CD14-positive monocyte (primary cell): Measurements from ENCODE around the gene CTNNA3. TPM values are rescaled to one million over a fixed set of nuclear protein-coding genes. Genes with fewer than 3 reads are reported as not detected.

ENCODE experiments used
- DNase-seq, 3 donors: peaks; one replicate each; pipeline ENCODE4 v3.0.0-alpha.2; 2011 to 2022
- H2AFZ ChIP-seq: 2 replicates; pipeline ENCODE4 v1.6.0; 2012; ENCODE audit warnings: mild to moderate bottlenecking, low read depth, low read length, inconsistent platforms; ENCODE audit not compliant: insufficient read depth, poor library complexity, severe bottlenecking
- H3K27ac ChIP-seq, 2 donors: 1 replicate in 1 of 2; 2 replicates in 1 of 2; pipeline ENCODE4 v1.5.1; 2012 to 2013; ENCODE audit warnings: low read length in 2 of 2, control low read depth in 1 of 2, inconsistent platforms in 1 of 2, low read depth in 1 of 2, mild to moderate bottlenecking in 1 of 2
- H3K27me3 ChIP-seq, 2 donors: one replicate each; pipeline versions ENCODE4 v1.6.0 to v1.6.1; 2011 to 2013; ENCODE audit warnings: low read length in 2 of 2; ENCODE audit not compliant: control insufficient read depth in 2 of 2, insufficient read depth in 2 of 2
- H3K36me3 ChIP-seq, 2 donors: replicated peaks in 1 of 2; 1 replicate in 1 of 2; 2 replicates in 1 of 2; pipeline versions ENCODE4 v1.5.1 to v1.6.1; 2012 to 2013; ENCODE audit warnings: low read length in 2 of 2, control low read depth in 1 of 2, inconsistent platforms in 1 of 2, mild to moderate bottlenecking in 1 of 2; ENCODE audit not compliant: insufficient read depth in 2 of 2, control insufficient read depth in 1 of 2
- H3K4me1 ChIP-seq, 2 donors: 1 replicate in 1 of 2; 2 replicates in 1 of 2; pipeline versions ENCODE4 v1.5.1 to v1.6.1; 2012 to 2013; ENCODE audit warnings: low read length in 2 of 2, control low read depth in 1 of 2, inconsistent platforms in 1 of 2, mild to moderate bottlenecking in 1 of 2, moderate library complexity in 1 of 2; ENCODE audit not compliant: insufficient read depth in 2 of 2, control insufficient read depth in 1 of 2
- H3K4me2 ChIP-seq: replicated peaks from 2 replicates; pipeline ENCODE3; 2012; ENCODE audit warnings: low read length, moderate library complexity, mild to moderate bottlenecking; ENCODE audit not compliant: poor library complexity, severe bottlenecking; ENCODE audit errors: extremely low read depth
- H3K4me3 ChIP-seq, 3 experiments: fragments of 200-600 bp in 1 of 3; sonication (generic) in 1 of 3; replicated peaks in 1 of 3; 1 replicate in 2 of 3; 2 replicates in 1 of 3; pipeline ENCODE4 v1.5.1; 2011 to 2013; ENCODE audit warnings: low read length in 3 of 3, mild to moderate bottlenecking in 3 of 3, control low read depth in 2 of 3, low read depth in 2 of 3, inconsistent platforms in 1 of 3, moderate library complexity in 1 of 3
- H3K79me2 ChIP-seq: 2 replicates; pipeline ENCODE4 v1.6.0; 2012; ENCODE audit warnings: mild to moderate bottlenecking, control low read depth, inconsistent platforms, low read length, moderate library complexity; ENCODE audit not compliant: insufficient read depth
- H3K9ac ChIP-seq: 2 replicates; pipeline ENCODE4 v1.6.0; 2017; ENCODE audit warnings: low read length, mild to moderate bottlenecking; ENCODE audit not compliant: insufficient read depth, poor library complexity, severe bottlenecking
- H3K9me3 ChIP-seq, 2 donors: replicated peaks in 1 of 2; 1 replicate in 1 of 2; 2 replicates in 1 of 2; pipeline versions ENCODE4 v1.5.1 to v1.6.1; 2012 to 2013; ENCODE audit warnings: low read length in 2 of 2, control low read depth in 1 of 2; ENCODE audit not compliant: control insufficient read depth in 1 of 2, insufficient read depth in 1 of 2
- H4K20me1 ChIP-seq: 2 replicates; pipeline ENCODE4 v1.6.0; 2012; ENCODE audit warnings: mild to moderate bottlenecking, low read length, control low read depth, moderate library complexity; ENCODE audit not compliant: insufficient read depth
- H3K27ac Mint-ChIP-seq, 7 donors: one replicate each; pipeline ENCODE4 v1.8.0; 2020; ENCODE audit warnings: mild to moderate bottlenecking in 7 of 7, mixed read lengths in 7 of 7, moderate library complexity in 6 of 7, inconsistent platforms in 2 of 7
- H3K27me3 Mint-ChIP-seq, 3 donors: one replicate each; pipeline ENCODE4 v1.8.0; 2021 to 2022; ENCODE audit warnings: low read depth in 3 of 3, mild to moderate bottlenecking in 3 of 3, mixed read lengths in 3 of 3, moderate library complexity in 3 of 3, inconsistent platforms in 1 of 3
- H3K36me3 Mint-ChIP-seq, 2 donors: one replicate each; pipeline ENCODE4 v1.8.0; 2020; ENCODE audit warnings: mixed read lengths in 2 of 2, inconsistent platforms in 1 of 2, mild to moderate bottlenecking in 1 of 2
- H3K4me1 Mint-ChIP-seq: one replicate; pipeline ENCODE4 v1.8.0; 2020; ENCODE audit warnings: mild to moderate bottlenecking, mixed read lengths
- H3K4me3 Mint-ChIP-seq, 2 donors: one replicate each; pipeline ENCODE4 v1.8.0; 2020; ENCODE audit warnings: mild to moderate bottlenecking in 2 of 2, mixed read lengths in 2 of 2, moderate library complexity in 1 of 2
- H3K9me3 Mint-ChIP-seq, 7 donors: one replicate each; pipeline ENCODE4 v1.8.0; 2020 to 2022; ENCODE audit warnings: mixed read lengths in 7 of 7, mild to moderate bottlenecking in 6 of 7, moderate library complexity in 6 of 7, inconsistent platforms in 2 of 7
- WGBS: methylation state at CpG from one replicate; pipeline ENCODE4 v1.1.5; 2013; ENCODE audit warnings: missing lambda C conversion rate; ENCODE audit not compliant: insufficient coverage; 5-methylcytosine and 5-hydroxymethylcytosine counted together
- intact Hi-C, 2 donors: fragments of 100-400 bp; cut with micrococcal nuclease; formaldehyde crosslinking; loops; one replicate each; pipeline versions ENCODE4 v1.15.0 to v1.15.1; 2023
- polyA plus RNA-seq, 3 donors: library from polyadenylated mRNA; depleted of rRNA in 1 of 3; unstranded in 2 of 3; stranded (reverse) in 1 of 3; fragments of 300-500 nt in 2 of 3; fragments of >200 nt in 1 of 3; fragmentation: Illumina TruSeq in 2 of 3; gene quantifications; 1 replicate in 2 of 3; 2 replicates in 1 of 3; pipeline ENCODE4 v1.2.3, GENCODE V29; 2012 to 2021
- TF ChIP-seq, protein P1 (sequence below): fragments of 200-600 bp; IDR thresholded peaks from one replicate; pipeline ENCODE4 v1.8.0; 2022; ENCODE audit warnings: antibody characterized with exemption, mild to moderate bottlenecking

Gene CTNNA3
- polyA plus RNA-seq, 3 donors = not detected

DNA sequence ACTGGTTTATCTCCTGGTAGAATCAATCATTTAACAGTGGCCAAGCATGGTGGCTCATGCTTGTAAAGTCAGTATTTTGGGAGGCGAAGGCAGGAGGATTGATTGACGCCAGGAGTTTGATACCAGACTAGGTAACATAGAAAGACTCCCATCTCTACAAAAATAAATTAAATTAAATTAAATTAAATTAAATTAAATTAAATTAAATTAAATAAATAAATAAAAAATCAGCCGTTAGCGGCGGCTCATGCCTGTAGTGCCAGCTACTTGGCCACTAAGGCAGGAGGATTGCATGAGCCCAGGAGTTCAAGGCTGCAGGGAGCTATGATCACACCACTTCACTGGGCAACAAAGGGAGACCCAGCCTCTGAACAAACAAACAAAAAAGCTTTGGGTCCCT lies 427.8 kb downstream of the CTNNA3 start:
- Histone ChIP-seq H3K4me2 (no peak overlapping the region), H3K27ac (no peak overlapping the region), H3K27me3 (no peaks in the 10 kb centered on the region), H3K79me2 (no peaks in the 10 kb centered on the region), H3K9ac (no peak overlapping the region), H2AFZ (no peak overlapping the region), H3K9me3 (no peaks in the 10 kb centered on the region), H3K4me1 (no peaks in the 10 kb centered on the region), H3K36me3 (no peaks in the 10 kb centered on the region), H3K4me3 (no peak overlapping the region), H4K20me1 (no peaks in the 10 kb centered on the region)
- intact Hi-C loops = no loop called here
- Mint-ChIP-seq H3K27me3 (no peaks in the 10 kb centered on the region), H3K4me3 (no peak overlapping the region), H3K36me3 (no peaks in the 10 kb centered on the region), H3K9me3 (peaks cover 0 to 3% (median 0%) of the 10 kb centered on the region in 7 donors), H3K27ac (no peak overlapping the region), H3K4me1 (no peaks in the 10 kb centered on the region)
- no CpG with 5 or more reads among the region's 5 CpGs for WGBS
- no peak for DNase-seq
- TF ChIP-seq, protein P1, sequence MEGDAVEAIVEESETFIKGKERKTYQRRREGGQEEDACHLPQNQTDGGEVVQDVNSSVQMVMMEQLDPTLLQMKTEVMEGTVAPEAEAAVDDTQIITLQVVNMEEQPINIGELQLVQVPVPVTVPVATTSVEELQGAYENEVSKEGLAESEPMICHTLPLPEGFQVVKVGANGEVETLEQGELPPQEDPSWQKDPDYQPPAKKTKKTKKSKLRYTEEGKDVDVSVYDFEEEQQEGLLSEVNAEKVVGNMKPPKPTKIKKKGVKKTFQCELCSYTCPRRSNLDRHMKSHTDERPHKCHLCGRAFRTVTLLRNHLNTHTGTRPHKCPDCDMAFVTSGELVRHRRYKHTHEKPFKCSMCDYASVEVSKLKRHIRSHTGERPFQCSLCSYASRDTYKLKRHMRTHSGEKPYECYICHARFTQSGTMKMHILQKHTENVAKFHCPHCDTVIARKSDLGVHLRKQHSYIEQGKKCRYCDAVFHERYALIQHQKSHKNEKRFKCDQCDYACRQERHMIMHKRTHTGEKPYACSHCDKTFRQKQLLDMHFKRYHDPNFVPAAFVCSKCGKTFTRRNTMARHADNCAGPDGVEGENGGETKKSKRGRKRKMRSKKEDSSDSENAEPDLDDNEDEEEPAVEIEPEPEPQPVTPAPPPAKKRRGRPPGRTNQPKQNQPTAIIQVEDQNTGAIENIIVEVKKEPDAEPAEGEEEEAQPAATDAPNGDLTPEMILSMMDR = no peak

DNA sequence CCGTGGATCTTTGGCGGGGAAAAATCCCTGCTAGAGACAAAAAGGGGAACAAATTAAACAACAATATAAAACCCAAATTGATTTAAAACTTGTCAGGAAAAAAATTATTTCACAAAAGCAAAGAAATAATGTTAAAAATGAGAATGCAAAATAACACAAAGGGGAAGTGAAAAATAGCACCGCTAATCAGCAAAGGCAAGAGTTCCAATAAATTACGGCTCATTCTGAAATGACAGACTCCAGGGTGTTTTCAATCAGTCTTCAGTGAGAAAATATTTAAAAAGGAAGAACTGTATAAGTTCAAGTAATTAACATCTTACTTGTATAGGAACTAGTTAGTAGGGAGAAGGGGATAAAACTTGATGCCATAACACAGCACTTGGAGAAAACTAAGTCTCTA lies 433.3 kb downstream of the CTNNA3 start:
- H3K4me1 ChIP-seq = no peaks in the 10 kb centered on the region
- H3K9me3 ChIP-seq = no peaks in the 10 kb centered on the region
- H3K27ac ChIP-seq = no peak overlapping the region
- no peak overlapping the region for H3K27ac Mint-ChIP-seq
- no peaks in the 10 kb centered on the region for H3K36me3 Mint-ChIP-seq
- H3K79me2 ChIP-seq = no peaks in the 10 kb centered on the region
- H3K27me3 Mint-ChIP-seq = peaks cover 0 to 2% (median 0%) of the 10 kb centered on the region in 3 donors
- H3K9ac ChIP-seq = no peak overlapping the region
- H3K4me3 ChIP-seq = no peak overlapping the region
- no peak overlapping the region for H3K4me2 ChIP-seq
- H2AFZ ChIP-seq = no peak overlapping the region
- H4K20me1 ChIP-seq = no peaks in the 10 kb centered on the region
- H3K27me3 ChIP-seq = no peaks in the 10 kb centered on the region
- no CpG with 5 or more reads among the region's 4 CpGs for WGBS
- TF ChIP-seq, protein P1 = no peak
- no peaks in the 10 kb centered on the region for H3K36me3 ChIP-seq
- intact Hi-C loops = no loop called here
- peaks cover 0 to 3% (median 0%) of the 10 kb centered on the region in 7 donors for H3K9me3 Mint-ChIP-seq
- H3K4me3 Mint-ChIP-seq = no peak overlapping the region
- DNase-seq = no peak
- no peaks in the 10 kb centered on the region for H3K4me1 Mint-ChIP-seq
